Measurements from ENCODE around the gene EPHA2. TPM values are rescaled to one million over a fixed set of nuclear protein-coding genes. Genes with fewer than 3 reads are reported as not detected.
"Not testable (repeated sequence)": the region's sequence is repeated elsewhere in the genome, so short reads cannot be mapped to it uniquely, and the experiment has no call there.

EPHA2 gene
- total RNA-seq (2014; rRNA removed; shearing (Covaris generic); ENCODE audit: low replicate concordance) = 68.4 and 80.5 TPM in 2 replicates

- peak; percentile 94 for DNase-seq
- Histone ChIP-seq H3K4me3 (peak within 1 kb of the TSS; percentile 91), H3K36me3 (peaks cover 41% of the 10 kb centered on the region), H3K27me3 (no peaks in the 10 kb centered on the region), H3K9me3 (no peaks in the 10 kb centered on the region)
Measured at GRCh38 chr1:16155537-16156410, at the start of gene EPHA2. TSS of gene EPHA2 (minus strand) at chr1:16156069. CDS start at chr1:16155932, 137 bp downstream.

GRCh38 chr1:16205334-16205671, 49.4 kb upstream of the EPHA2 start:
- no peak for DNase-seq
- no peaks in the 10 kb centered on the region for H3K27me3 ChIP-seq
- no peaks in the 10 kb centered on the region for H3K9me3 ChIP-seq
- peaks cover 16% of the 10 kb centered on the region for H3K36me3 ChIP-seq
- no peak overlapping the region for H3K4me3 ChIP-seq

- H3K9me3 ChIP-seq = no peaks in the 10 kb centered on the region
- H3K27me3 ChIP-seq = no peaks in the 10 kb centered on the region
- DNase-seq = no peak
- H3K4me3 ChIP-seq = no peak overlapping the region
- H3K36me3 ChIP-seq = peaks cover 16% of the 10 kb centered on the region
Measured at GRCh38 chr1:16204634-16205333, 48.9 kb upstream of the EPHA2 start.

- no peak for DNase-seq
Measured at GRCh38 chr1:16204216-16204615, 48.3 kb upstream of the EPHA2 start.

GRCh38 chr1:16203550-16203949, 47.7 kb upstream of the EPHA2 start:
- DNase-seq = no peak
- H3K27me3 ChIP-seq = no peaks in the 10 kb centered on the region

More at GRCh38 chr1:16204216-16204615, 48.3 kb upstream of the EPHA2 start:
- Histone ChIP-seq H3K9me3 (no peaks in the 10 kb centered on the region), H3K27me3 (no peaks in the 10 kb centered on the region), H3K4me3 (no peak overlapping the region), H3K36me3 (peaks cover 16% of the 10 kb centered on the region)

GRCh38 chr1:16202281-16203210, 46.7 kb upstream of the EPHA2 start:
- Histone ChIP-seq H3K9me3 (no peaks in the 10 kb centered on the region), H3K4me3 (no peak overlapping the region), H3K36me3 (peaks cover 16% of the 10 kb centered on the region), H3K27me3 (no peaks in the 10 kb centered on the region)
- DNase-seq = no peak

More at GRCh38 chr1:16203550-16203949, 47.7 kb upstream of the EPHA2 start:
- Histone ChIP-seq H3K4me3 (no peak overlapping the region), H3K9me3 (no peaks in the 10 kb centered on the region), H3K36me3 (peaks cover 16% of the 10 kb centered on the region)

- no peaks in the 10 kb centered on the region for H3K9me3 ChIP-seq
- no peak for DNase-seq
- no peak overlapping the region for H3K4me3 ChIP-seq
- H3K27me3 ChIP-seq = no peaks in the 10 kb centered on the region
- H3K36me3 ChIP-seq = peaks cover 9% of the 10 kb centered on the region
Measured at GRCh38 chr1:16199700-16200099, 43.8 kb upstream of the EPHA2 start.

- no peaks in the 10 kb centered on the region for H3K27me3 ChIP-seq
- no peak for DNase-seq
- no peaks in the 10 kb centered on the region for H3K9me3 ChIP-seq
- H3K4me3 ChIP-seq = no peak overlapping the region
- peaks cover 7% of the 10 kb centered on the region; the same call in 1 of the 2 replicates for H3K36me3 ChIP-seq
Measured at GRCh38 chr1:16199157-16199501, 43.3 kb upstream of the EPHA2 start.

- H3K36me3 ChIP-seq = peaks cover 5% of the 10 kb centered on the region; the same call in 1 of the 2 replicates
- H3K4me3 ChIP-seq = no peak overlapping the region
- DNase-seq = no peak
- H3K27me3 ChIP-seq = no peaks in the 10 kb centered on the region
- H3K9me3 ChIP-seq = no peaks in the 10 kb centered on the region
Measured at GRCh38 chr1:16198444-16199156, 42.7 kb upstream of the EPHA2 start.

GRCh38 chr1:16196874-16197273, 41.0 kb upstream of the EPHA2 start:
- Histone ChIP-seq H3K36me3 (no peaks in the 10 kb centered on the region), H3K27me3 (no peaks in the 10 kb centered on the region), H3K4me3 (no peak overlapping the region), H3K9me3 (no peaks in the 10 kb centered on the region)
- no peak for DNase-seq

GRCh38 chr1:16196139-16196538, 40.3 kb upstream of the EPHA2 start:
- H3K27me3 ChIP-seq, DNase-seq, H3K4me3 ChIP-seq, H3K36me3 ChIP-seq, H3K9me3 ChIP-seq: not testable (repeated sequence)

GRCh38 chr1:16195518-16195905, 39.6 kb upstream of the EPHA2 start:
- DNase-seq = no peak
- no peak overlapping the region for H3K4me3 ChIP-seq
- no peaks in the 10 kb centered on the region for H3K9me3 ChIP-seq
- H3K27me3 ChIP-seq = no peaks in the 10 kb centered on the region
- H3K36me3 ChIP-seq = no peaks in the 10 kb centered on the region

GRCh38 chr1:16191916-16192546, 36.2 kb upstream of the EPHA2 start:
- no peak for DNase-seq

GRCh38 chr1:16191309-16191708, 35.4 kb upstream of the EPHA2 start:
- H3K27me3 ChIP-seq = no peaks in the 10 kb centered on the region
- DNase-seq = no peak
- no peaks in the 10 kb centered on the region for H3K36me3 ChIP-seq
- no peaks in the 10 kb centered on the region for H3K9me3 ChIP-seq
- H3K4me3 ChIP-seq = no peak overlapping the region

More at GRCh38 chr1:16191916-16192546, 36.2 kb upstream of the EPHA2 start:
- Histone ChIP-seq H3K36me3 (no peaks in the 10 kb centered on the region), H3K4me3 (no peak overlapping the region), H3K27me3 (no peaks in the 10 kb centered on the region), H3K9me3 (no peaks in the 10 kb centered on the region)

GRCh38 chr1:16189921-16190621, 34.2 kb upstream of the EPHA2 start:
- no peak overlapping the region for H3K4me3 ChIP-seq
- H3K9me3 ChIP-seq = no peaks in the 10 kb centered on the region
- peak; percentile 92 for DNase-seq
- no peaks in the 10 kb centered on the region for H3K36me3 ChIP-seq
- H3K27me3 ChIP-seq = no peaks in the 10 kb centered on the region
